ENCODE measurements around the gene UNC5B.

- TF ChIP-seq CTCF (IDR thresholded peaks at IDR 0.05) (no peak), POLR2A (IDR thresholded peaks at IDR 0.05) (no peak)
These were observed 55.3 kb downstream of the UNC5B start for GRCh38 chr10:71267508-71268240.
